Esophagus squamous epithelium (tissue), 5 donors: ENCODE data around the gene RALA. TPM values are rescaled to one million over a fixed set of nuclear protein-coding genes. Genes with fewer than 3 reads are reported as not detected.
"Not testable (repeated sequence)": the region's sequence is repeated elsewhere in the genome, so short reads cannot be mapped to it uniquely, and the experiment has no call there.

Experiments
- DNase-seq: peaks from one replicate; lab custom pipeline; 2025; lab: John Stamatoyannopoulos, UW
- H3K27ac ChIP-seq, 4 donors: fragments of 200-600 bp; sonication (generic); one replicate each; pipeline ENCODE4 v1.5.1; 2016 to 2019; ENCODE audit warnings: mild to moderate bottlenecking in 1 of 4
- H3K27me3 ChIP-seq, 4 donors: fragments of 200-600 bp; sonication (generic); 1 replicate in 3 of 4; 2 replicates in 1 of 4; pipeline versions ENCODE4 v1.5.1 to v1.6.0; 2017 to 2021; ENCODE audit warnings: antibody characterized with exemption in 1 of 4
- H3K36me3 ChIP-seq, 3 donors: fragments of 200-600 bp; sonication (generic); one replicate each; pipeline ENCODE4 v1.5.1; 2016 to 2019
- H3K4me1 ChIP-seq, 3 donors: fragments of 200-600 bp; sonication (generic); one replicate each; pipeline ENCODE4 v1.5.1; 2017 to 2019
- H3K4me3 ChIP-seq, 4 donors: fragments of 200-600 bp; sonication (generic); 1 replicate in 3 of 4; 2 replicates in 1 of 4; pipeline ENCODE4 v1.5.1; 2016 to 2019; ENCODE audit warnings: mild to moderate bottlenecking in 2 of 4, moderate library complexity in 1 of 4
- H3K9me3 ChIP-seq, 3 donors: fragments of 200-600 bp; sonication (generic); one replicate each; pipeline ENCODE4 v1.5.1; 2016 to 2019
- CTCF ChIP-seq, 6 experiments: fragments of 450-650 bp in 4 of 6; fragments of 200-600 bp in 2 of 6; sonication (generic) in 2 of 6; IDR thresholded peaks; one replicate each; pipeline ENCODE4 v1.5.1; 2016 to 2019; ENCODE audit warnings: antibody characterized with exemption in 6 of 6, mild to moderate bottlenecking in 4 of 6, moderate library complexity in 4 of 6
- POLR2A ChIP-seq, 4 donors: fragments of 450-650 bp; IDR thresholded peaks; one replicate each; pipeline ENCODE4 v1.6.1; 2017; ENCODE audit warnings: antibody characterized with exemption in 4 of 4, mild to moderate bottlenecking in 4 of 4, moderate library complexity in 3 of 4
- WGBS, 2 donors: methylation state at CpG; one replicate each; pipeline ENCODE4 v1.1.5; 2018; 5-methylcytosine and 5-hydroxymethylcytosine counted together
- intact Hi-C: fragments of 100-400 bp; cut with DNase I; formaldehyde crosslinking; loops from one replicate; pipeline ENCODE4 v1.15.0; 2022
- total RNA-seq, 4 donors: library from RNA; depleted of rRNA; stranded (reverse); fragments of >200 nt; gene quantifications; one replicate each; pipeline ENCODE4 v1.1.0, GENCODE V29; 2016
- donor health status: DM: yes; HTN: yes; CAD: no.

Gene RALA
- total RNA-seq, 4 donors from 2014 or later = 32.8 to 49.6 (median 39.9) TPM

GRCh38 chr7:39676346-39676745, 53.0 kb downstream of the RALA start:
- Histone ChIP-seq H3K4me3 (no peak overlapping the region), H3K36me3 (no peaks in the 10 kb centered on the region), H3K27me3 (no peaks in the 10 kb centered on the region), H3K27ac (no peak overlapping the region), H3K9me3 (no peaks in the 10 kb centered on the region), H3K4me1 (peaks cover 0 to 15% (median 0%) of the 10 kb centered on the region in 3 donors)
- no peak for TF ChIP-seq CTCF (IDR thresholded peaks at IDR 0.05)
- TF ChIP-seq POLR2A (IDR thresholded peaks at IDR 0.05) = no peak
- no peak for DNase-seq
- WGBS, 2 donors = 60 to 95% methylated on average over 2 of the region's 2 CpGs
- intact Hi-C loops = no loop called here

- TF ChIP-seq CTCF (IDR thresholded peaks at IDR 0.05) (no peak), POLR2A (IDR thresholded peaks at IDR 0.05) (no peak)
- WGBS, 2 donors = 72 to 90% methylated on average over 6 of the region's 6 CpGs
- DNase-seq = no peak
- Histone ChIP-seq H3K36me3 (no peaks in the 10 kb centered on the region), H3K27me3 (no peaks in the 10 kb centered on the region), H3K27ac (no peak overlapping the region), H3K4me1 (peaks cover 0 to 31% (median 14%) of the 10 kb centered on the region in 3 donors), H3K4me3 (no peak overlapping the region), H3K9me3 (no peaks in the 10 kb centered on the region)
- intact Hi-C loops = no loop called here
Measured at GRCh38 chr7:39678930-39679709, 55.7 kb downstream of the RALA start.

GRCh38 chr7:39679874-39680273, 56.5 kb downstream of the RALA start:
- H3K9me3 ChIP-seq, H3K27me3 ChIP-seq, H3K4me3 ChIP-seq, H3K36me3 ChIP-seq, DNase-seq, H3K27ac ChIP-seq, intact Hi-C loops: not testable (repeated sequence)
- H3K4me1 ChIP-seq = peaks cover 0 to 35% (median 15%) of the 10 kb centered on the region in 3 donors
- WGBS, 2 donors = 94 to 100% methylated on average over 2 to 8 of the region's 9 CpGs

GRCh38 chr7:39681887-39682441, 58.6 kb downstream of the RALA start:
- no peak overlapping the region for H3K4me3 ChIP-seq
- peaks cover 0 to 2% (median 0%) of the 10 kb centered on the region in 3 donors for H3K36me3 ChIP-seq
- no peak overlapping the region for H3K27ac ChIP-seq
- DNase-seq = no peak
- 76 to 84% methylated on average over 3 of the region's 3 CpGs for WGBS, 2 donors
- H3K9me3 ChIP-seq = no peaks in the 10 kb centered on the region
- no peaks in the 10 kb centered on the region for H3K27me3 ChIP-seq
- intact Hi-C loops = no loop called here
- H3K4me1 ChIP-seq = peaks cover 0 to 39% (median 15%) of the 10 kb centered on the region in 3 donors
- TF ChIP-seq CTCF (IDR thresholded peaks at IDR 0.05) (no peak), POLR2A (IDR thresholded peaks at IDR 0.05) (no peak)

GRCh38 chr7:39683216-39683845, 60.0 kb downstream of the RALA start:
- WGBS, 2 donors = 40 to 64% methylated on average over 2 of the region's 2 CpGs
- Histone ChIP-seq H3K27ac (peak overlapping the region in 3 of 4 donors; percentile 8 to 53 (median 15)), H3K27me3 (no peaks in the 10 kb centered on the region), H3K9me3 (no peaks in the 10 kb centered on the region), H3K36me3 (peaks cover 0 to 16% (median 0%) of the 10 kb centered on the region in 3 donors), H3K4me1 (peaks cover 0 to 43% (median 15%) of the 10 kb centered on the region in 3 donors), H3K4me3 (no peak overlapping the region)
- DNase-seq = no peak
- intact Hi-C loops = no loop called here
- no peak for TF ChIP-seq POLR2A (IDR thresholded peaks at IDR 0.05)
- TF ChIP-seq CTCF (IDR thresholded peaks at IDR 0.05) = no peak
